Kasumi-1 (cell line): ENCODE results near the gene HM13.
"Not testable (repeated sequence)": the region's sequence is repeated elsewhere in the genome, so short reads cannot be mapped to it uniquely, and the experiment has no call there.

Experiments used
- DNase-seq, 2 experiments: peaks; one replicate each; lab custom pipeline; 2025; lab: John Stamatoyannopoulos, UW

Gene HM13

GRCh38 chr20:31502884-31503673, 11.2 kb upstream of the HM13 start:
- peak; percentile 36 to 49 for DNase-seq

- DNase-seq = no peak
These were observed 8.3 kb upstream of the HM13 start for GRCh38 chr20:31505903-31506302.

DNA sequence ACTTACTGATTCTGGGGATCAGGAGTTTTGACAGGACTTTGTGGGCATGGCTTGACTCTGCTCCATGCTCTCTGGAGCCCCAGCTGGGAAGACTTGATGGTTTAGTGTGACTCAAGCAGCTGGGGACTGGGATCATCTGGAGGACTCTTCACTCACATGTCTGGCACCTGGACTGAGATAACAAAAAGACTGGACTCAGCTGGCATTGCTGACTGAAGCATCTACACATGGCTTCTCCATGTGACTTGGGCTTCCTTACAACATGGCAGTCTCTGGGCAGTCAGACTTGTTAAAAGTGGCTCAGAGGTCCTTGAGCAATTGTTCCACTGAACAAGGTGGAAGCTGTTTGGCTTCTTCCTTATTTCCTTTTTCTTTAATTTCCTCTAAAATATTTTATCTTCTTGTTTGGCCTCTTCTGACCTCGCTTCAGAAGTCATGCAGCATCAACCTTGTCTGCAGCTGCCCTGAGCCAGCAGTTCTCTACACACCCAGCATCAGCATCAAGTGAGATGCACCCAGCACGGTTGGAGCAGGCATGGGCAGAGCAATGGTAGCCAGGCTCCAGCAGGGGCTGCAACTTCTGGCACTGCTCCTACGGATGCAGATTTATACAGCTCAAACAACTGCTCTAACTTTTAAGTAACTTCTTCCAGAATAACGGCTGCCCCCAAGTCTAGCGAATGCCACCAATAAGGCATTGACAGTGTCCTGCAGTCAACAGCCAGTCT, 5.6 kb upstream of the HM13 start:
- no peak for DNase-seq

DNA sequence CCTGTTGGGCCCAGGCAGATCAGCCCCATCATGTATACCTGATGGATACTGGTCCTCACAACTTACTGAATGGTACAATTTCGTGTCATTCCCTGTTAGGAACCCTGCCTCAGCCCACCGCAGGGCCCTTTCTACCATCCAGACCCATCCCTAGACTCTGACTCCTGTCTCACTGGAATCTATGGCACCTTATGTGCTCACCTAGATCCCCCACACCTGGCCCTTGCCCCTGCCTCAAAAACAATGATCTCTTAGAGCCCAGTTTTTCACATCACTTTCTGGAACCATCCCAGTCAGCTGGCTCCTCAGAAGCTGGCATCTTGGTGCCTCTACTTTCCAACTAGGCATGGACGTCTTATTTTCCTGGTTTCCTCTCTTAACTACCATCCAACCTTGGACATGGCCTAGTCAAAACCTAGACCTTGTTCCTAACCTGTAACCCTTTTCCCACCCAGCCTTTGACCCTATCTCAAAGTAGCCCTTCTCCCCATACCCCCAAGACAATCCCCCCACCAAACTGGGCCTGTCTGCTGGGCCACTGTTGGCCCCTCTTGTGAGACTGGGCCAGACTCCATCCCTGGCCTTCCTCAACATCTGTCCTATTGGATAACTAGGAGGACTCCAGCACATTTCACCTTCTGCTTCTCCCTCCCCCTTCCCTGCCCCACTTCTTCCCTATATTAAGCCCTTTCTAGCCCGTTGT, 981 bp downstream of the HM13 start:
- DNase-seq = no peak

- no peak for DNase-seq
These were observed 1.5 kb downstream of the HM13 start for GRCh38 chr20:31515775-31516107.

DNA sequence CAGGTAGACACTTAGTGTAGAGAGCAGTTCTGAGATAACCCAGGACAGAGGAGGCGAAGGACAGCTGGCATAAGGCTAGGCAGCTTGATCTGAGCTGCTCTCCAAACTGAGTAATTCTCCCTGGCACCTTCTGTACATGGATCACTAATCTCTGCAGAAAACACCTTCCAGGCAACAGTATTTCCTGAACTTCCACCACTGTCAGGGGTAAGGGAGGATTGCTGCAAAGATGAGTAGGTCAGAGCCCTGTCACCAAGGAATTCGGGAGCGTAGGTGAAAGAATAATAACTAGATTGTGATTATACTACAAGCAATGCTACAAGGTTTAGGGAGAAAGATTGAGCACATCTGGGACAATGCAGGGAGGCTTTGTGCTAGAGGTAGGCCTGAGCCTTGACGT, 1.9 kb downstream of the HM13 start:
- no peak for DNase-seq

GRCh38 chr20:31516651-31517050, 2.4 kb downstream of the HM13 start:
- DNase-seq = no peak

- DNase-seq = peak; percentile 83 to 87
These were observed 3.1 kb downstream of the HM13 start for GRCh38 chr20:31517373-31517772.

GRCh38 chr20:31521267-31521666, 7.0 kb downstream of the HM13 start:
- DNase-seq = not testable (repeated sequence)

GRCh38 chr20:31522731-31523130, 8.5 kb downstream of the HM13 start:
- no peak for DNase-seq

DNA sequence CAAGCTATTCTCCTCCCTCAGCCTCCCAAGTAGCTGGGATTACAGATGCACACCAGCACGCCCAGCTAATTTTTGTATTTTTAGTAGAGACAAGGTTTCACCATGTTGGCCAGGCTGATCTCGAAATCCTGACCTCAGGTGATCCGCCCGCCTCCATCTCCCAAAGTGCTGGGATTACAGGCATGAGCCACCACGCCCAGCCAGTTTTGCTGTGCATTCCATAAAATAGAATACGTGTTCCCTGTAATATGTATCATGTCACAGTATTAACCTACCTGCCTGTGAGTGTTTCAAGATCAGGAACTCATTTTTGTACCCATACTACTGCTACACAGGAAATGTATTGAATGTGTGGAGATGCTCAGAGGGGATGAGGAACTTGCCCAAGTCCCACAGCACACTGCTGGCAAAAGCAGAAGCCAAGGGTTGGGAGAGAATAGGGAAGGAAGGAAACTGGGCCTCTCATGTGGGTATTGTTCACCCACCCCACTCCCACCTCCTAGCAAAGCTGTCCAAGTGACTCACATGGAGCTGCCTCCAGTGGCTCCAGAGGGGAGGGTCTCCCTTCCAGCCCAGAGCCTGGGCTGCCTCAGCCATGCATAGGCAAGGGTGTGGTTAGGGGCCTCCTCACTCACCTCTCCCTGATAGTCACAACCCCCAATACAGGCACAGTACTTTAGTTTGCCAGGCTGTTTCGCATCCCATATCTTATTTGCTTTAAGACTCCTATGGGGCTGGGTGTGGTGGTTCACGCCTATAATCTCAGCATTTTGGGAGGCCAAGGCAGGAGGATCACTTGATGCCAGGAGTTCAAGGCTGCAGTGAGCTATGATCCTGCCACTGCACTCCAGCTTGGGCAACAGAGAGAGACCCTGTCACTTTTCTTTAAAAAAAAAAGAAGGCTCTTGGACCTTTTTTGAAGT, 9.4 kb downstream of the HM13 start:
- DNase-seq = peak; percentile 98 to 99

GRCh38 chr20:31527266-31527665, 13.0 kb downstream of the HM13 start:
- DNase-seq = no peak

- no peak for DNase-seq
These were observed 21.1 kb downstream of the HM13 start for GRCh38 chr20:31535298-31535697.

DNA sequence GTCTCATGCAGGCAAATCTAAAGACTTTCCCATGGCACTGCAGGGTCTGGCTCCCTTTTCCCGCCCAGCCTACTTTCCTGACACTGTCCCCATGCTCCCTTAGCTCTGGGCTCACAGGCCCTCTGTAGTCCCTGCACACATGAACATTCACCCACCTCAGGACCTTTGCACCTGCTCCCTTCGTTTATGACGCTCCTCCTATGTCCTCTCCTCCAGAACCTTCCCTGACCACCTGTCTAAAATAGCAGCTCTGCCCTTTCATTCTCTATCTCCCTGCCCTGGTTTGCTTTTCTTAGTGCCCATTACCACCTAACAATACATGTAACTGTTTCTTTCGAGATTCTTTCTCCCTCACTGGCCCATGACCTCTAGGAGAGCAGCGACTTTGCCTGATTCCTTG, 22.3 kb downstream of the HM13 start:
- DNase-seq = no peak

GRCh38 chr20:31537116-31537871, 23.1 kb downstream of the HM13 start:
- no peak for DNase-seq

DNA sequence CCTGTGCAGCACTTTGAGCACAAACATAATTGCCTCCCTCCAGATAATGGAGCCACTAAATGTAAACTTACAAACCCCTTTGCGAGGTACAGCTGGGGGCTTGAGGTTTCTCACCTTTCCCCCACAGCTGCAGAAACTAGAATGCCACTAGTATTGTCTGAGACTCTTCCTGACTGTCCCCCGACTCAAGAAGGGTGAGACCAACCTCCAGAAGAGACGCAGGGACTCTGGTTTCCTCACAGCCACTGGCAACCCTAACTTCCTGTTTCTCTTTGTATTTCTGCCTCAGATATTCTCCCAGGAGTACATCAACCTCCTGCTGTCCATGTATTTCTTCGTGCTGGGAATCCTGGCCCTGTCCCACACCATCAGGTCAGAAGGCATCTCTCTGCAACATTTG, 23.6 kb downstream of the HM13 start:
- DNase-seq = peak; percentile 52 to 65

DNA sequence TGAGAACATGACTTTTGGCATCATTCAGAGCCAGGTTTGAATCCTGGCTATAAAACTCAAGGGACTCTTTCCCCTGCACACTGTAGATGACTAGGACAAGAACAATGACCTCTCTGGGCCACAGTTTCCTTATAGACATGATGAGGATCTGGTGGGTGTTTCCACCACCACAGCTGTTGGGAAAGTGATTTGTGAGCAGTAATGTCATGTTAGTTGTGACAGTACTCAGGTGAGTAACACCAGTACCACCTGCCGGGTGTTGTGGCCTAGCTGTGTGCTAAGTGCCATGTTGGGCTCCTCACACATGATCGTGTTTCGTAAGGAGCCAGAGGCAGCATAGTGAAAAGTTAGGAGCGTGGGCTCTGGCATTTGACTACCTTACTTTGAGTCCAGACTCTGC, 24.1 kb downstream of the HM13 start:
- no peak for DNase-seq

- not testable (repeated sequence) for DNase-seq
These were observed 25.4 kb downstream of the HM13 start for GRCh38 chr20:31539636-31540035.

- DNase-seq = no peak
These were observed 26.2 kb downstream of the HM13 start for GRCh38 chr20:31540406-31540805.

DNA sequence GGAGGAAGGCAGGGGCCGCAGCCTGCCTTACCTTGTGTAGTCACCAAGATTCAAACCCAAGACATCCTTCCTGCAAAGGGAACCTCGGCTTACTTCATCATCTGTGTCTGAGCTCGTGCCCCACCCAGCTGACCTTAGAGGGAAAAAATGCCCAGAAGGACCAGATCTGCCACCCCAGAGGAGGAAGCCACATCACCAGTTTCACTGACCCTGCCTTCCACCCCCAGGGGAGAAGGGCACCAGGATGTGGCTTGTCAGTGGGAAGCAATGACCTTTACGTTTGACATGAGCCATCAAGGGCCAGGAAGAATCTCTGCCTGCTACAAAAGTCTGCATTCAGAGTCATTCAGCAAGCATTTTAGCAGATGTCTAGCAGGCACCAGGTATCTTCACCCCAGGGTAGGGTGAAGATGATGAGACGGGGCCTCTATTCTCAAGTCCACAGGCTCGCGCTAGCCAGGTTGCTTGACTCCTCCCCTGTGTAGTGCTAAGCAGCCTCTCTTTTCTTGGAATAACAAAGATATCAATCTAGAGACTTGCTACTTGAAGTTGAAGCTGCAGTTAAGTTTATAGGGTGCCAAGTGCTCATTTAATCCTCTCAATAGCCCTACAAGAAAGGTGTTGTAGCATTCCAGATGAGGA, 28.1 kb downstream of the HM13 start:
- no peak for DNase-seq

DNA sequence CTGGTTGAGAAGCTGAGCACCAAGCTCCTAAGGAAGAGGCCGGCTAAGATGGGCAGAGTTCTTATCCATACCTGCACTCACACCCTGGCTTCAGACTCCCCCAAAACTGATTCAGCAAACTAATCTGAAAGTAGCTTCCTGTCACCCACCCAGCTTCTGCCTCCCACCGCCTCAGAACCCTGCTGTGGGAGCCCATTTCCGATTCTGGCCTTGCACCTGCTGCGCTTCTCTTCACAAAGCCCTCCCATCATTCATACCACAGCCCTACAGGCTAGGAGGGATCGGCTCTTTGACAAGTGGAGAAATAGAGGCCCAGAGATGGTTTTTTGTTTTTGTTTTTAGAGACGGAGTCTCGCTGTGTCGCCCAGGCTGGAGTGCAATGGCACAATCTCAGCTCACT, 28.7 kb downstream of the HM13 start:
- DNase-seq = no peak
